MM.1S (cell line): Measurements from ENCODE around the gene ISOC2.
A peak's percentile ranks its signal among the peaks of the same experiment; 100 is the strongest.

Experiments used
- EZH2 ChIP-seq: fragments of 300-600 bp; sonication (generic); optimal IDR thresholded peaks from 2 replicates; pipeline ENCODE3; 2017; ENCODE audit warnings: low read depth, mild to moderate bottlenecking, antibody characterized with exemption, low read length, mixed read lengths
- EZH2phosphoT487 ChIP-seq: fragments of 300-600 bp; sonication (generic); IDR thresholded peaks from 2 replicates; pipeline ENCODE4 v1.6.1; 2018; ENCODE audit warnings: antibody characterized with exemption, low read length
- TF ChIP-seq, protein P1 (sequence below): fragments of 300-600 bp; sonication (generic); IDR thresholded peaks from 2 replicates; pipeline ENCODE4 v1.5.1; 2016; ENCODE audit warnings: antibody characterized with exemption, low read length, mixed read lengths

DNA sequence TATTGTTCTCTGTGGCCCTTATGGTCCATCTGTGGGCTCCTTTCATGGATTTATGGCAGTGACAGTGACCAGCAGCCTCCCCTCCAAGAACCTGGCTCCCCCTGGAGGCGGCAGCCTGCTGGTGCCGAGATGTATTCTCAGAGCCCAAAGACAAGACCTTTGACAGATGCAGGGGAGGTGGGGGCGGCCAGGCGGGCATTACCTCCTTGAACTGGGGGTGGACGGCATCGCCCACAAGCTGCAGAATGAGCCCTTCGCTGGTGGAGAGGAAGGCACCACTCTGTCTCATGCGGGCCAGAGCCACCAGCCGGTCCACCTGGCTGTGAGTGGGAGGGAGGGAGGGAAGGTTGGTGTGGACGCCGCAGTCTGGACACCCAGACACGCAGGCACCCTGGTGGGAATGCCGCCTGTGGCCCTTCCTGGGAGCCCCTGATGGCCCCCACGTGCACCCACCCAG lies 6.6 kb downstream of the ISOC2 start:
- TF ChIP-seq, protein P1, sequence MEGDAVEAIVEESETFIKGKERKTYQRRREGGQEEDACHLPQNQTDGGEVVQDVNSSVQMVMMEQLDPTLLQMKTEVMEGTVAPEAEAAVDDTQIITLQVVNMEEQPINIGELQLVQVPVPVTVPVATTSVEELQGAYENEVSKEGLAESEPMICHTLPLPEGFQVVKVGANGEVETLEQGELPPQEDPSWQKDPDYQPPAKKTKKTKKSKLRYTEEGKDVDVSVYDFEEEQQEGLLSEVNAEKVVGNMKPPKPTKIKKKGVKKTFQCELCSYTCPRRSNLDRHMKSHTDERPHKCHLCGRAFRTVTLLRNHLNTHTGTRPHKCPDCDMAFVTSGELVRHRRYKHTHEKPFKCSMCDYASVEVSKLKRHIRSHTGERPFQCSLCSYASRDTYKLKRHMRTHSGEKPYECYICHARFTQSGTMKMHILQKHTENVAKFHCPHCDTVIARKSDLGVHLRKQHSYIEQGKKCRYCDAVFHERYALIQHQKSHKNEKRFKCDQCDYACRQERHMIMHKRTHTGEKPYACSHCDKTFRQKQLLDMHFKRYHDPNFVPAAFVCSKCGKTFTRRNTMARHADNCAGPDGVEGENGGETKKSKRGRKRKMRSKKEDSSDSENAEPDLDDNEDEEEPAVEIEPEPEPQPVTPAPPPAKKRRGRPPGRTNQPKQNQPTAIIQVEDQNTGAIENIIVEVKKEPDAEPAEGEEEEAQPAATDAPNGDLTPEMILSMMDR, result peak; percentile 67
- TF ChIP-seq EZH2 (no peak), EZH2phosphoT487 (no peak)
